Measurements from ENCODE around the gene ATP2B3. TPM values are rescaled to one million over a fixed set of nuclear protein-coding genes. Genes with fewer than 3 reads are reported as not detected.

The ATP2B3 gene
- total and polyA plus RNA-seq, 9 of the 15 experiments (the other 6 are each of a cell fraction or from before 2014, with no cell fraction given) = 0.04 TPM; not detected in 8

- TF ChIP-seq CHD7 (IDR thresholded peaks at IDR 0.05; ENCODE audit: low read depth, low read length) (no peak), RBM14 (IDR thresholded peaks at IDR 0.05; ENCODE audit: borderline replicate concordance, insufficient read depth, low read depth, low read length) (no peak), LEF1 (IDR thresholded peaks at IDR 0.05) (no peak), PHB2 (IDR thresholded peaks at IDR 0.05; ENCODE audit: low read depth) (no peak), NCOA1 (IDR thresholded peaks at IDR 0.05; ENCODE audit: low read depth) (no peak)
Observed at GRCh38 chrX:153517946-153518834, 748 bp downstream of the ATP2B3 start (continued).

All from K562 (cell line).